GM23338 (cell line): ENCODE data around the gene LILRA6. TPM values are rescaled to one million over a fixed set of nuclear protein-coding genes. Genes with fewer than 3 reads are reported as not detected.
"Not testable (repeated sequence)": the region's sequence is repeated elsewhere in the genome, so short reads cannot be mapped to it uniquely, and the experiment has no call there.

Experiments
- ATAC-seq: fragments of 200-7000 bp; cut with Tn5 transposase; 3 replicates; pipeline ENCODE4 v1.9.1; 2020
- DNase-seq: peaks from one replicate; pipeline ENCODE4 v3.0.0-alpha.2; 2015; ENCODE audit warnings: low spot score
- H2AFZ ChIP-seq: fragments of 200-600 bp; sonication (generic); 2 replicates; pipeline ENCODE4 v1.8.0; 2016; ENCODE audit warnings: antibody characterized with exemption, mild to moderate bottlenecking, moderate library complexity
- H3F3A ChIP-seq: fragments of 200-600 bp; sonication (generic); replicated peaks from 2 replicates; pipeline ENCODE4 v1.8.0; 2017; ENCODE audit warnings: antibody characterized with exemption, mixed run types, low read depth
- H3K27ac ChIP-seq: fragments of 200-600 bp; sonication (generic); 2 replicates; pipeline ENCODE4 v1.6.1; 2016; ENCODE audit warnings: low read depth
- H3K27me3 ChIP-seq: fragments of 200-600 bp; sonication (generic); 2 replicates; pipeline ENCODE4 v1.8.0; 2016; ENCODE audit warnings: mild to moderate bottlenecking, mixed run types, moderate library complexity; ENCODE audit not compliant: insufficient read depth
- H3K36me3 ChIP-seq: fragments of 200-600 bp; sonication (generic); 2 replicates; pipeline ENCODE4 v1.8.0; 2016; ENCODE audit warnings: mild to moderate bottlenecking; ENCODE audit not compliant: insufficient read depth
- H3K4me1 ChIP-seq: fragments of 200-600 bp; sonication (generic); 2 replicates; pipeline ENCODE4 v1.8.0; 2016; ENCODE audit warnings: mild to moderate bottlenecking, moderate library complexity; ENCODE audit not compliant: insufficient read depth
- H3K4me2 ChIP-seq: fragments of 200-600 bp; sonication (generic); 2 replicates; pipeline ENCODE4 v1.7.1; 2017; ENCODE audit warnings: mixed run types
- H3K4me3 ChIP-seq: fragments of 200-600 bp; sonication (generic); 2 replicates; pipeline ENCODE4 v1.6.1; 2016; ENCODE audit warnings: mixed run types
- H3K79me2 ChIP-seq: fragments of 200-600 bp; sonication (generic); replicated peaks from 2 replicates; pipeline ENCODE4 v1.8.0; 2017; ENCODE audit warnings: mild to moderate bottlenecking; ENCODE audit not compliant: insufficient read depth
- H3K9me2 ChIP-seq: fragments of 200-600 bp; sonication (generic); 2 replicates; pipeline ENCODE4 v1.8.0; 2017; ENCODE audit not compliant: insufficient read depth
- H4K20me1 ChIP-seq: fragments of 200-600 bp; sonication (generic); replicated peaks from 2 replicates; pipeline ENCODE4 v1.8.0; 2017; ENCODE audit warnings: mild to moderate bottlenecking; ENCODE audit not compliant: insufficient read depth
- H3K27ac Mint-ChIP-seq: 2 replicates; pipeline ENCODE4 v1.8.0; 2020; ENCODE audit warnings: inconsistent platforms, mild to moderate bottlenecking, moderate library complexity, mixed read lengths
- H3K27me3 Mint-ChIP-seq: 3 replicates; pipeline ENCODE4 v1.8.0; 2022; ENCODE audit warnings: low read depth, mild to moderate bottlenecking, moderate library complexity, mixed read lengths, inconsistent platforms; ENCODE audit not compliant: insufficient read depth, poor library complexity
- H3K36me3 Mint-ChIP-seq: 3 replicates; pipeline ENCODE4 v1.8.0; 2021; ENCODE audit warnings: low read depth, mild to moderate bottlenecking, inconsistent platforms, moderate library complexity, mixed read lengths
- H3K4me1 Mint-ChIP-seq: 3 replicates; pipeline ENCODE4 v1.8.0; 2020; ENCODE audit warnings: mild to moderate bottlenecking, inconsistent platforms, mixed read lengths
- H3K4me3 Mint-ChIP-seq: 3 replicates; pipeline ENCODE4 v1.8.0; 2021; ENCODE audit warnings: moderate library complexity, mild to moderate bottlenecking, inconsistent platforms, mixed read lengths
- H3K9me3 Mint-ChIP-seq: 3 replicates; pipeline ENCODE4 v1.8.0; 2020; ENCODE audit warnings: moderate library complexity, mild to moderate bottlenecking, inconsistent platforms, mixed read lengths
- CTCF ChIP-seq, 2 experiments: fragments of 200-600 bp in 1 of 2; sonication (generic) in 1 of 2; conservative IDR thresholded peaks; 2 replicates each; pipeline versions ENCODE4 v1.5.1 to v1.6.1; 2016 to 2017; ENCODE audit warnings: antibody characterized with exemption in 2 of 2, low read depth in 2 of 2, mild to moderate bottlenecking in 2 of 2, moderate library complexity in 1 of 2
- ETS1 ChIP-seq: IDR thresholded peaks from 2 replicates; pipeline ENCODE4 v1.6.1; 2016; ENCODE audit warnings: antibody characterized with exemption
- EZH2 ChIP-seq: fragments of 200-600 bp; sonication (generic); IDR thresholded peaks from one replicate; pipeline ENCODE4 v1.8.0; 2017; ENCODE audit warnings: antibody characterized with exemption, mild to moderate bottlenecking, low read depth; ENCODE audit not compliant: unreplicated experiment
- JUNB ChIP-seq: IDR thresholded peaks from one replicate; pipeline ENCODE4 v1.6.1; 2016; ENCODE audit warnings: antibody characterized with exemption; ENCODE audit not compliant: unreplicated experiment
- POLR2AphosphoS5 ChIP-seq: IDR thresholded peaks from 2 replicates; pipeline ENCODE4 v1.6.1; 2016; ENCODE audit warnings: antibody characterized with exemption, low read depth
- REST ChIP-seq: IDR thresholded peaks from one replicate; pipeline ENCODE4 v1.6.1; 2018; ENCODE audit warnings: antibody characterized with exemption; ENCODE audit not compliant: unreplicated experiment
- STAT1 ChIP-seq: IDR thresholded peaks from one replicate; pipeline ENCODE4 v1.6.1; 2016; ENCODE audit warnings: antibody characterized with exemption; ENCODE audit not compliant: unreplicated experiment
- ZNF462 ChIP-seq: fragments of 250-450 bp; sonication (Bioruptor Pico); IDR thresholded peaks from 2 replicates; pipeline ENCODE4 v1.5.0; 2020; ENCODE audit warnings: mild to moderate bottlenecking, moderate library complexity
- polyA plus RNA-seq: library from polyadenylated mRNA; unstranded; fragments of >200 nt; fragmentation: Nextera tagmentation; extraction: Ambion mirVana; gene quantifications from 2 replicates; pipeline ENCODE4 v1.2.1, GENCODE V29; 2016
- total RNA-seq: library from RNA; depleted of rRNA; stranded (reverse); fragments of >200 nt; shearing (Covaris generic); gene quantifications from 2 replicates; pipeline ENCODE4 v1.2.3, GENCODE V29; 2014

LILRA6 gene
- total and polyA plus RNA-seq, 2 experiments from 2014 or later = not detected

- not testable (repeated sequence) for H3K9me2 ChIP-seq, DNase-seq, H3F3A ChIP-seq, H3K27me3 Mint-ChIP-seq, H3K27ac Mint-ChIP-seq, H2AFZ ChIP-seq, H3K27ac ChIP-seq, H3K27me3 ChIP-seq, H3K4me3 Mint-ChIP-seq, H3K4me3 ChIP-seq, H3K4me2 ChIP-seq, H3K36me3 Mint-ChIP-seq, H3K4me1 ChIP-seq, H3K9me3 Mint-ChIP-seq, H3K79me2 ChIP-seq, H4K20me1 ChIP-seq, H3K4me1 Mint-ChIP-seq, H3K36me3 ChIP-seq
- ATAC-seq = peak; percentile 46; the same call in 2 of the 3 replicates
These were observed 31.9 kb upstream of the LILRA6 start for GRCh38 chr19:54274516-54274915.

- no peaks in the 10 kb centered on the region for H3K4me1 ChIP-seq
- no peak overlapping the region for H3K27ac ChIP-seq
- H3K79me2 ChIP-seq = no peaks in the 10 kb centered on the region
- no peaks in the 10 kb centered on the region for H3K27me3 ChIP-seq
- no peaks in the 10 kb centered on the region for H3K4me1 Mint-ChIP-seq
- H3K27ac Mint-ChIP-seq = no peak overlapping the region
- H2AFZ ChIP-seq = no peak overlapping the region
- no peaks in the 10 kb centered on the region; the same call in 2 of the 3 replicates for H3K9me3 Mint-ChIP-seq
- H3F3A ChIP-seq = no peaks in the 10 kb centered on the region
- TF ChIP-seq EZH2 = no peak
- no peak for TF ChIP-seq REST
- no peak for TF ChIP-seq ETS1
- TF ChIP-seq ZNF462 (CRISPR knock-in tag) = no peak
- TF ChIP-seq POLR2AphosphoS5 = no peak
- no peak for TF ChIP-seq CTCF (conservative IDR thresholded peaks at IDR 0.05; ENCODE audit: low read depth in 2 of 2)
- TF ChIP-seq JUNB = no peak
- no peak for TF ChIP-seq STAT1
- H3K4me3 ChIP-seq = no peak overlapping the region
- H3K4me2 ChIP-seq = no peak overlapping the region
- H3K27me3 Mint-ChIP-seq = peaks cover 4% of the 10 kb centered on the region
- no peaks in the 10 kb centered on the region for H3K36me3 ChIP-seq
- no peaks in the 10 kb centered on the region for H3K9me2 ChIP-seq
- H3K4me3 Mint-ChIP-seq = no peak overlapping the region; the same call in 2 of the 3 replicates
- no peaks in the 10 kb centered on the region for H4K20me1 ChIP-seq
- H3K36me3 Mint-ChIP-seq = no peaks in the 10 kb centered on the region
- no peak for DNase-seq
- no peak for ATAC-seq
These were observed 31.2 kb upstream of the LILRA6 start for GRCh38 chr19:54273821-54274220.
